Sigmoid colon (tissue), 4 donors: Measurements from ENCODE around the gene ANKRD60.

Experiments used
- CTCF ChIP-seq, 4 experiments: fragments of 450-650 bp in 3 of 4; fragments of 200-600 bp in 1 of 4; IDR thresholded peaks; one replicate each; pipeline ENCODE4 v1.5.1; 2016 to 2019; ENCODE audit warnings: antibody characterized with exemption in 4 of 4, mild to moderate bottlenecking in 3 of 4, moderate library complexity in 2 of 4
- EP300 ChIP-seq, 4 donors: sonication (generic); formaldehyde crosslinking; IDR thresholded peaks; one replicate each; pipeline ENCODE4 v1.6.1; 2017; ENCODE audit warnings: antibody characterized with exemption in 4 of 4

DNA sequence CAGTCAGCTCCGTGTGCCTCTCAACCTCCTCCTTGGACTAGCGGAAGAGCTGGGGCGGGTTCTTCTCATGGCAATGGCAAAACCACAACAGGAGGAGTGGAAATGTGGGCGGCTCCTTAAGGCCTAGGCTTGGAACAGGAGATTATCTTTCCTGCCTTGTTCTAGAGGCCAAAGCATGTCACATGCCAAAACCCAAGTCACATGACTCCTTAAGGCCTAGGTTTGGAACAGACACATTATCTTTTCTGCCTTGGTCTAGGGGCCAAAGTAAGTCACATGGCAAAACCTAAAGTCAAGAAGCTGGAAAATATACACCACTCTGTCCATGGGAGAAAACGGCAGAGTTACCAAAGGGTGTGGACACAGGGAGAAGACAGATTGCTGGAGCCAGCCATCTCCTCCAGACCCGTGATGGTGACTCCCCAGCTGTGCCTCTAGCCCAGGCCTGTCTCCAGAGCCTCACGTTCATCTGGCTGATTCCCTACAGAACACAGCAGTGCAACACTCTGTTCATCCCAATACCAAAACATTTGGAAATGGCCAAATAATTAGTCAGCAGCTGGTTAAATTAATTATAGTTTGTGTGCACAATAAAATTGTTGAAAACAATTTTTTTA lies 34.2 kb downstream of the ANKRD60 start:
- TF ChIP-seq CTCF (IDR thresholded peaks at IDR 0.05) (no peak), EP300 (IDR thresholded peaks at IDR 0.05) (no peak)
